ENCODE data around the gene DCPS.

GRCh38 chr11:126361400-126361799, 57.5 kb downstream of the DCPS start:
- TF ChIP-seq POLR2AphosphoS5 (IDR thresholded peaks at IDR 0.05; ENCODE audit: low read depth, low read length) = no peak
- TF ChIP-seq POLR2A (IDR thresholded peaks at IDR 0.05; ENCODE audit: low read depth, low read length) = no peak
- no peak for TF ChIP-seq SPI1 (IDR thresholded peaks at IDR 0.05; ENCODE audit: low read depth, low read length)
- TF ChIP-seq PAX5 (IDR thresholded peaks at IDR 0.05; ENCODE audit: insufficient read depth, low read length, severe bottlenecking) = no peak
- no peak for TF ChIP-seq TAF1 (IDR thresholded peaks at IDR 0.05; ENCODE audit: low read depth, low read length)

Measured in GM12891 (cell line).